OCI-LY3 (cell line): ENCODE measurements around the gene TXNL4A.

Experiments
- H2AFZ ChIP-seq: fragments of 200-600, 300-600 bp; shearing (Covaris generic); 2 replicates; pipeline ENCODE4 v1.6.0; 2014; ENCODE audit warnings: antibody characterized with exemption, low read depth, low read length
- H3K27ac ChIP-seq: fragments of 200-600, 300-600 bp; sonication (generic); 2 replicates; pipeline ENCODE4 v1.5.1; 2014; ENCODE audit warnings: mild to moderate bottlenecking, low read length, moderate library complexity, mixed read lengths
- H3K27me3 ChIP-seq: fragments of 200-600, 300-600 bp; sonication (generic); 2 replicates; pipeline ENCODE4 v1.6.1; 2014; ENCODE audit warnings: low read depth, low read length, mixed read lengths
- H3K36me3 ChIP-seq: fragments of 200-600, 300-600 bp; sonication (generic); replicated peaks from 2 replicates; pipeline ENCODE3; 2014; ENCODE audit warnings: low read depth, low read length, mixed read lengths
- H3K4me1 ChIP-seq: fragments of 300-600, 200-600 bp; sonication (generic); 2 replicates; pipeline ENCODE4 v1.6.1; 2014; ENCODE audit warnings: low read length, mixed read lengths
- H3K4me2 ChIP-seq: fragments of 200-600, 300-600 bp; sonication (generic); 2 replicates; pipeline ENCODE4 v1.6.1; 2014; ENCODE audit warnings: low read length, mixed read lengths
- H3K4me3 ChIP-seq: fragments of 300-600, 200-600 bp; sonication (generic); 2 replicates; pipeline ENCODE4 v1.5.1; 2014; ENCODE audit warnings: antibody characterized with exemption, mild to moderate bottlenecking, low read length, moderate library complexity
- H3K79me2 ChIP-seq: fragments of 300-600, 200-600 bp; shearing (Covaris generic); 2 replicates; pipeline ENCODE4 v1.6.1; 2014; ENCODE audit warnings: mild to moderate bottlenecking, low read length, mixed read lengths
- H3K9ac ChIP-seq: fragments of 300-600, 200-600 bp; shearing (Covaris generic); 2 replicates; pipeline ENCODE4 v1.6.0; 2014; ENCODE audit warnings: mild to moderate bottlenecking, low read length, moderate library complexity
- H3K9me3 ChIP-seq: fragments of 200-600, 300-600 bp; shearing (Covaris generic); 2 replicates; pipeline ENCODE4 v1.6.1; 2014; ENCODE audit warnings: low read length, mixed read lengths; ENCODE audit not compliant: insufficient read depth
- H4K20me1 ChIP-seq: fragments of 200-600, 300-600 bp; sonication (generic); 2 replicates; pipeline ENCODE4 v1.6.1; 2016; ENCODE audit warnings: low read length, mixed read lengths; ENCODE audit not compliant: insufficient read depth
- EZH2phosphoT487 ChIP-seq: fragments of 200-600 bp; shearing (Covaris generic); IDR thresholded peaks from 2 replicates; pipeline ENCODE4 v1.6.1; 2018; ENCODE audit warnings: antibody characterized with exemption, mixed run types, low read depth
- TF ChIP-seq, protein P1 (sequence below): fragments of 200-600, 300-600 bp; sonication (generic); IDR thresholded peaks from 2 replicates; pipeline ENCODE4 v1.5.1; 2014; ENCODE audit warnings: antibody characterized with exemption, low read length, low read depth

TXNL4A gene

DNA sequence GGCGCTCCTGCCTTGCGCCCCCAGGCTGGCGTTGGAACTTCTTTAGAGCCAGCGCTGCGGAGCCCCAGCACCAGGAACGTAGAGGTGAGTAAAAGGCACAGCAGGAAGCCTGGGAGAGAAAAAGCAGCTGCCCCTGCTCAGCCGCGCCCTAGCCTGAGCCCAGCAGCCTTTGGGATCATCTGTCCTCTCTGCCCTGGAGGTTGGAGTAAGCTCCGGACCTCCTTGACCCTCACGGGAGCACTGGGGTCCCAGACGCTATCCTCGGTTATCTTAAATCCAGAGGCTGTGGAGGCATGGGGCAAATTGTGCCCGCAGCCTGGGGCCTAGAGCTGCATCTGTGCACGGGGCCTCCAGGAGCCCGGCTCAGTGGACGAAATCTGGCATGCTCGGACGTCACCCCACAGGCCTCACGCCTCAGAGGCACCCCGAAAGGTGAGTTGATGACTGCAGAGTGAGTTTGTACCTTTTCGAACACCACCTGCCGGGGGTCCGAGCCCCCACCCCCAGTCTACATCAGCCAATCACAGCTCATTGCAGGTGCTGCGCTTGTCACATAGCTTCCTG, 35.3 kb downstream of the TXNL4A start:
- H2AFZ ChIP-seq: no peak overlapping the region
- H3K4me3 ChIP-seq: no peak overlapping the region
- H3K9ac ChIP-seq: no peak overlapping the region

DNA sequence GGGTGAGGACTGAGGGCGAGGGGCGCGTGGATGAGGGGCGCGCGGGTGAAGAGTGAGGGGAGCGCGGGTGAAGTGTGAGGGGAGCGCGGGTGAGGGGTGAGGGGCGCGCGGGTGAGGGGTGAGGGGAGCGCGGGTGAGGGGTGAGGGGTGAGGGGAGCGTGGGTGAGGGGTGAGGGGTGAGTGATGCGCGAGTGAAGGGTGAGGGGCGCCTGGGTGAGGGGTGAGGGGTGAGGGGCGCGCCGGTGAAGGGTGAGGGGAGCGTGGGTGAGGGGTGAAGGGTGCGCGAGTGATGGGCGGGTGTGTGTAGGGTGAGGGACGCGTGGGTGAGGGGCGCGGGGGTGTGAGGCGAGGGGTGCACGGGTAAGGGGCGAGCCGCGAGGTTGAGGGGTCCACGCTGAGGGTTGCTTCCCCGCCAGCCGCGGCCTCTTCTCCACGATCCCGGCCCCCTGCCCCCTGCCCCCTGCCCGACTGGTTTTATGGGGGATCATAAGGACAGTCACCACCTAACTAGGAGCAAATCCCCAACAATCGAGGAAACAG, 35.8 kb downstream of the TXNL4A start:
- no peak overlapping the region for H3K4me3 ChIP-seq
- TF ChIP-seq, protein P1, sequence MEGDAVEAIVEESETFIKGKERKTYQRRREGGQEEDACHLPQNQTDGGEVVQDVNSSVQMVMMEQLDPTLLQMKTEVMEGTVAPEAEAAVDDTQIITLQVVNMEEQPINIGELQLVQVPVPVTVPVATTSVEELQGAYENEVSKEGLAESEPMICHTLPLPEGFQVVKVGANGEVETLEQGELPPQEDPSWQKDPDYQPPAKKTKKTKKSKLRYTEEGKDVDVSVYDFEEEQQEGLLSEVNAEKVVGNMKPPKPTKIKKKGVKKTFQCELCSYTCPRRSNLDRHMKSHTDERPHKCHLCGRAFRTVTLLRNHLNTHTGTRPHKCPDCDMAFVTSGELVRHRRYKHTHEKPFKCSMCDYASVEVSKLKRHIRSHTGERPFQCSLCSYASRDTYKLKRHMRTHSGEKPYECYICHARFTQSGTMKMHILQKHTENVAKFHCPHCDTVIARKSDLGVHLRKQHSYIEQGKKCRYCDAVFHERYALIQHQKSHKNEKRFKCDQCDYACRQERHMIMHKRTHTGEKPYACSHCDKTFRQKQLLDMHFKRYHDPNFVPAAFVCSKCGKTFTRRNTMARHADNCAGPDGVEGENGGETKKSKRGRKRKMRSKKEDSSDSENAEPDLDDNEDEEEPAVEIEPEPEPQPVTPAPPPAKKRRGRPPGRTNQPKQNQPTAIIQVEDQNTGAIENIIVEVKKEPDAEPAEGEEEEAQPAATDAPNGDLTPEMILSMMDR: no peak
- H3K79me2 ChIP-seq: peaks cover 38% of the 10 kb centered on the region
- no peak overlapping the region for H2AFZ ChIP-seq
- H3K9ac ChIP-seq: no peak overlapping the region
- no peak overlapping the region for H3K4me2 ChIP-seq
- H3K9me3 ChIP-seq: no peaks in the 10 kb centered on the region
- H4K20me1 ChIP-seq: peaks cover 28% of the 10 kb centered on the region
- H3K4me1 ChIP-seq: peaks cover 16% of the 10 kb centered on the region
- H3K36me3 ChIP-seq: peaks cover 12% of the 10 kb centered on the region
- no peak overlapping the region for H3K27ac ChIP-seq
- no peaks in the 10 kb centered on the region for H3K27me3 ChIP-seq

More for the DNA sequence above, 35.3 kb downstream of the TXNL4A start:
- H3K36me3 ChIP-seq: peaks cover 10% of the 10 kb centered on the region
- H3K4me1 ChIP-seq: peaks cover 16% of the 10 kb centered on the region
- peaks cover 23% of the 10 kb centered on the region for H4K20me1 ChIP-seq
- H3K9me3 ChIP-seq: no peaks in the 10 kb centered on the region
- H3K27me3 ChIP-seq: no peaks in the 10 kb centered on the region
- H3K27ac ChIP-seq: no peak overlapping the region
- no peak overlapping the region for H3K4me2 ChIP-seq
- TF ChIP-seq, protein P1: no peak
- TF ChIP-seq EZH2phosphoT487: no peak
- H3K79me2 ChIP-seq: peaks cover 32% of the 10 kb centered on the region

DNA sequence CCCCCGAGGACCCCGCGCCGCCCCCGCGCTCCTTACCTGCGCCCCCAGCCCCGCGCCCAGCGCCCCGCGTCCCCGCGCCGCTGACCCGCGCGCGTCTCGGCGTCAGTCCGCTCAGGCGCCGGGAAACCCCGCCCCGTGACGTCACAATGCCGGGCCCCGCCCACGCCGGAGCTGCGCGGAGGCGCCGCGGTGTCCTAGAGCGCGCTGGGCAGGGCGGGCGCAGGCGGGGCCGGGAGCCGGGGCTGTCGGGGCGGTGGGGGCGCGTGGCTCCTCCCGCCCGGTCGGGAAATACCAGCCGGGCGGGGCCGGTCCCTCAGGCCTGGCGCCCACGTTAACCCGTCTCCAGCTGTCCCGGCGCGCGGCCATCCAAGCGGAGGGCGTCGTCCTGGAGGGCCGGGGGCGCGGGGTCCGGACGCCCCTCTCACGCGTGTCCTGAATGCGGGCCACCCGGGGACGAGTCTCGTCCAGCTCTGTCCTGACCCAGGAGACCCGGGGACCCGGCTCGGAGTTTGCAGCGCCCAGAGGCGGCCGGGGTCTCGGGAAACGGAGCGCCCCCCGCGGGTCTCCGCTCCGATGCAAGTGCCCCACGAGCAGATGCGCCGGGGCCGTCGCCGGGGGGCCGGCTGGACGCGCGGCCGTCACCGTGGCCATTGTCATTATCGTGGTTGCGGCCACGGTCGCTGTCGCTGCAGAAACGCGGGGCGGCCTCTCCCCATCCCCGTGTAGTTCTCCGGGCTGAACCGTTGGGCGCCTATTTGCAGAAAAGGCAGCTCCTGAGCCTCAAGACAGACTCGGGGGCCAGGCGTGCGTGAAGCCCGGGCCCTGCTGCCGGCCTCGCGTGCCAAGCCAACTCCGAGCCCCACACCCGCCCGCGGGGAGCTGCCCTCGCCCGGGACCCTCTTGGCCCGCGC, 36.6 kb downstream of the TXNL4A start, which contains the start of gene SLC66A2:
SLC66A2 (minus strand) TSS at position 109 of the 911 bp plus-strand sequence. CDS start 727 bp downstream, outside the sequence.
- Histone ChIP-seq H3K36me3 (peaks cover 16% of the 10 kb centered on the region), H3K27ac (peak within 1 kb of the TSS; percentile 62), H2AFZ (peak within 1 kb of the TSS; percentile 25), H3K4me3 (peak within 1 kb of the TSS; percentile 82), H3K4me2 (peak within 1 kb of the TSS; percentile 89), H3K79me2 (peaks cover 43% of the 10 kb centered on the region), H3K27me3 (no peaks in the 10 kb centered on the region), H3K4me1 (peaks cover 16% of the 10 kb centered on the region), H4K20me1 (peaks cover 33% of the 10 kb centered on the region), H3K9ac (peak within 1 kb of the TSS; percentile 83), H3K9me3 (no peaks in the 10 kb centered on the region)
- TF ChIP-seq, protein P1: 0 out of 2 replicates have a peak, but pooled peaks have one; percentile 16
- TF ChIP-seq EZH2phosphoT487: no peak
